Suprapubic skin (tissue), 4 donors: Measurements from ENCODE around the gene CFAP45. TPM values are rescaled to one million over a fixed set of nuclear protein-coding genes. Genes with fewer than 3 reads are reported as not detected.
A peak's percentile ranks its signal among the peaks of the same experiment; 100 is the strongest.

Experiments
- DNase-seq, 2 donors: peaks; one replicate each; pipeline ENCODE4 v3.0.0-alpha.2; 2019; ENCODE audit warnings: low spot score in 2 of 2
- H3K27ac ChIP-seq: fragments of 200-600 bp; sonication (generic); one replicate; pipeline ENCODE4 v1.5.1; 2019
- H3K27me3 ChIP-seq: fragments of 200-600 bp; sonication (generic); one replicate; pipeline ENCODE4 v1.5.1; 2019
- H3K36me3 ChIP-seq: fragments of 200-600 bp; sonication (generic); one replicate; pipeline ENCODE4 v1.5.1; 2019
- H3K4me1 ChIP-seq: fragments of 200-600 bp; sonication (generic); one replicate; pipeline ENCODE4 v1.5.1; 2019
- H3K4me3 ChIP-seq: fragments of 200-600 bp; sonication (generic); one replicate; pipeline ENCODE4 v1.5.1; 2019; ENCODE audit warnings: mild to moderate bottlenecking
- H3K9me3 ChIP-seq: fragments of 200-600 bp; sonication (generic); one replicate; pipeline ENCODE4 v1.5.1; 2019
- CTCF ChIP-seq, 2 donors: fragments of 200-600 bp in 1 of 2; fragments of 450-650 bp in 1 of 2; sonication (generic) in 1 of 2; IDR thresholded peaks; one replicate each; pipeline ENCODE4 v1.5.1; 2016 to 2019; ENCODE audit warnings: antibody characterized with exemption in 2 of 2, mild to moderate bottlenecking in 1 of 2, moderate library complexity in 1 of 2
- EP300 ChIP-seq: sonication (generic); formaldehyde crosslinking; IDR thresholded peaks from one replicate; pipeline ENCODE4 v1.6.1; 2017; ENCODE audit warnings: antibody characterized with exemption
- POLR2A ChIP-seq, 2 donors: fragments of 450-650 bp; IDR thresholded peaks; one replicate each; pipeline ENCODE4 v1.6.1; 2017; ENCODE audit warnings: antibody characterized with exemption in 2 of 2, mild to moderate bottlenecking in 2 of 2, moderate library complexity in 2 of 2
- POLR2AphosphoS5 ChIP-seq, 3 donors: sonication (generic); formaldehyde crosslinking; IDR thresholded peaks; one replicate each; pipeline ENCODE4 v1.6.1; 2017; ENCODE audit warnings: antibody characterized with exemption in 3 of 3
- WGBS: methylation state at CpG from one replicate; pipeline ENCODE4 v1.1.5; 2018; 5-methylcytosine and 5-hydroxymethylcytosine counted together
- total RNA-seq, 4 donors: library from RNA; depleted of rRNA; stranded (reverse); fragments of >200 nt; gene quantifications; one replicate each; pipeline ENCODE4 v1.1.0, GENCODE V29; 2016

Gene CFAP45
- total RNA-seq, 4 donors from 2014 or later = 0.78 to 2.1 (median 1.6) TPM

GRCh38 chr1:159920651-159921050, 20.7 kb upstream of the CFAP45 start:
- Histone ChIP-seq H3K27me3 (no peaks in the 10 kb centered on the region), H3K27ac (peak overlapping the region; percentile 94), H3K9me3 (no peaks in the 10 kb centered on the region), H3K4me3 (no peak overlapping the region), H3K4me1 (peaks cover 82% of the 10 kb centered on the region), H3K36me3 (peaks cover 35% of the 10 kb centered on the region)
- WGBS = 71% methylated on average over 1 of the region's 1 CpG
- DNase-seq = no peak
- no peak for TF ChIP-seq POLR2A (IDR thresholded peaks at IDR 0.05)
- TF ChIP-seq CTCF (IDR thresholded peaks at IDR 0.05) = no peak
- TF ChIP-seq POLR2AphosphoS5 (IDR thresholded peaks at IDR 0.05) = no peak
- no peak for TF ChIP-seq EP300

- Histone ChIP-seq H3K27me3 (no peaks in the 10 kb centered on the region), H3K27ac (no peak overlapping the region), H3K9me3 (no peaks in the 10 kb centered on the region), H3K4me1 (peaks cover 83% of the 10 kb centered on the region), H3K36me3 (peaks cover 35% of the 10 kb centered on the region), H3K4me3 (no peak overlapping the region)
- peak in 1 of 2 donors; percentile 64 for DNase-seq
- 80% methylated on average over 10 of the region's 10 CpGs for WGBS
- no peak for TF ChIP-seq POLR2A (IDR thresholded peaks at IDR 0.05)
- no peak for TF ChIP-seq CTCF (IDR thresholded peaks at IDR 0.05)
- no peak for TF ChIP-seq EP300
- no peak for TF ChIP-seq POLR2AphosphoS5 (IDR thresholded peaks at IDR 0.05)
These were observed 20.2 kb upstream of the CFAP45 start for GRCh38 chr1:159920202-159920601.

- Histone ChIP-seq H3K4me1 (peaks cover 86% of the 10 kb centered on the region), H3K27ac (no peak overlapping the region), H3K4me3 (no peak overlapping the region), H3K9me3 (no peaks in the 10 kb centered on the region), H3K27me3 (no peaks in the 10 kb centered on the region), H3K36me3 (peaks cover 35% of the 10 kb centered on the region)
- TF ChIP-seq CTCF (IDR thresholded peaks at IDR 0.05) (no peak), POLR2A (IDR thresholded peaks at IDR 0.05) (no peak), POLR2AphosphoS5 (IDR thresholded peaks at IDR 0.05) (no peak), EP300 (no peak)
- no peak for DNase-seq
- WGBS = 93% methylated on average over 10 of the region's 10 CpGs
These were observed 19.4 kb upstream of the CFAP45 start for GRCh38 chr1:159919236-159919865.

- no peak for DNase-seq
- TF ChIP-seq CTCF (IDR thresholded peaks at IDR 0.05) (no peak), POLR2A (IDR thresholded peaks at IDR 0.05) (no peak)
- Histone ChIP-seq H3K9me3 (no peaks in the 10 kb centered on the region), H3K36me3 (peaks cover 35% of the 10 kb centered on the region), H3K27me3 (no peaks in the 10 kb centered on the region), H3K4me1 (peaks cover 94% of the 10 kb centered on the region), H3K27ac (no peak overlapping the region), H3K4me3 (no peak overlapping the region)
- 81% methylated on average over 12 of the region's 13 CpGs for WGBS
These were observed 18.6 kb upstream of the CFAP45 start for GRCh38 chr1:159918352-159919200.

GRCh38 chr1:159917533-159918351, 17.8 kb upstream of the CFAP45 start:
- Histone ChIP-seq H3K27ac (no peak overlapping the region), H3K27me3 (no peaks in the 10 kb centered on the region), H3K9me3 (no peaks in the 10 kb centered on the region), H3K4me1 (peaks cover 94% of the 10 kb centered on the region), H3K4me3 (no peak overlapping the region), H3K36me3 (peaks cover 35% of the 10 kb centered on the region)
- TF ChIP-seq CTCF (IDR thresholded peaks at IDR 0.05) = no peak
- no peak for TF ChIP-seq POLR2AphosphoS5 (IDR thresholded peaks at IDR 0.05)
- TF ChIP-seq EP300 = no peak
- TF ChIP-seq POLR2A (IDR thresholded peaks at IDR 0.05) = no peak
- 46% methylated on average over 5 of the region's 5 CpGs for WGBS
- DNase-seq = no peak
